Epithelial cell of esophagus (primary cell): ENCODE measurements around the gene SEC61G.

Experiments used
- DNase-seq: peaks from one replicate; pipeline ENCODE4 v3.0.0; 2010; ENCODE audit warnings: low read depth
- H3K4me3 ChIP-seq: 2 replicates; pipeline ENCODE4 v1.5.1; 2011; ENCODE audit warnings: mild to moderate bottlenecking, low read length, control low read depth
- CTCF ChIP-seq: IDR thresholded peaks from 2 replicates; pipeline ENCODE4 v1.5.1; 2011; ENCODE audit warnings: low read depth, mild to moderate bottlenecking, low read length, control low read depth, inconsistent platforms; ENCODE audit not compliant: insufficient read depth; ENCODE audit errors: missing control alignments

SEC61G gene

GRCh38 chr7:54780490-54780889 is 21.5 kb upstream of the SEC61G start:
- no peak for TF ChIP-seq CTCF
- DNase-seq = no peak
- no peak overlapping the region for H3K4me3 ChIP-seq

- DNase-seq = peak; percentile 14
- no peak overlapping the region for H3K4me3 ChIP-seq
Measured at GRCh38 chr7:54778696-54779540, 19.9 kb upstream of the SEC61G start.

GRCh38 chr7:54778166-54778565 is 19.2 kb upstream of the SEC61G start:
- DNase-seq = no peak
- no peak overlapping the region for H3K4me3 ChIP-seq
- no peak for TF ChIP-seq CTCF

More at GRCh38 chr7:54778696-54779540, 19.9 kb upstream of the SEC61G start:
- TF ChIP-seq CTCF = no peak

- TF ChIP-seq CTCF = no peak
- H3K4me3 ChIP-seq = no peak overlapping the region
Measured at GRCh38 chr7:54774785-54775740, 16.1 kb upstream of the SEC61G start.

GRCh38 chr7:54773472-54774399 is 14.7 kb upstream of the SEC61G start:
- H3K4me3 ChIP-seq = peak overlapping the region; percentile 43
- peak; percentile 93 for TF ChIP-seq CTCF
- DNase-seq = peak; percentile 88

More at GRCh38 chr7:54774785-54775740, 16.1 kb upstream of the SEC61G start:
- DNase-seq = no peak

GRCh38 chr7:54769203-54769602 is 10.2 kb upstream of the SEC61G start:
- H3K4me3 ChIP-seq = no peak overlapping the region
- DNase-seq = peak; percentile 32
- TF ChIP-seq CTCF = no peak
